AG04449 (cell line): ENCODE results near the gene CFAP43.

Experiments
- CTCF ChIA-PET: fragments of 350-600 bp; formaldehyde crosslinking; extraction: SDS; loops from one replicate; lab custom pipeline; 2021; ENCODE audit warnings: antibody characterized with exemption; lab: Yijun Ruan, JAX
- POLR2A ChIA-PET: fragments of 400-600, 350-600 bp; formaldehyde crosslinking; extraction: SDS; loops from one replicate; lab custom pipeline; 2020; ENCODE audit warnings: antibody characterized with exemption, inconsistent platforms; lab: Yijun Ruan, JAX
- DNase-seq: peaks from one replicate; pipeline ENCODE4 v3.0.0-alpha.2; 2010; ENCODE audit warnings: low read depth, low spot score
- H3K4me3 ChIP-seq: 2 replicates; pipeline ENCODE4 v1.5.1; 2011; ENCODE audit warnings: low read depth, mild to moderate bottlenecking, control low read depth, low read length
- TF ChIP-seq, protein P1 (sequence below): IDR thresholded peaks from one replicate; pipeline ENCODE4 v1.5.1; 2011; ENCODE audit warnings: mild to moderate bottlenecking, moderate library complexity, low read length, control low read depth, inconsistent platforms; ENCODE audit not compliant: insufficient read depth; ENCODE audit errors: missing control alignments

The CFAP43 gene

GRCh38 chr10:104080762-104081161 is 151.4 kb downstream of the CFAP43 start:
- POLR2A ChIA-PET = no interaction called here
- TF ChIP-seq, protein P1, sequence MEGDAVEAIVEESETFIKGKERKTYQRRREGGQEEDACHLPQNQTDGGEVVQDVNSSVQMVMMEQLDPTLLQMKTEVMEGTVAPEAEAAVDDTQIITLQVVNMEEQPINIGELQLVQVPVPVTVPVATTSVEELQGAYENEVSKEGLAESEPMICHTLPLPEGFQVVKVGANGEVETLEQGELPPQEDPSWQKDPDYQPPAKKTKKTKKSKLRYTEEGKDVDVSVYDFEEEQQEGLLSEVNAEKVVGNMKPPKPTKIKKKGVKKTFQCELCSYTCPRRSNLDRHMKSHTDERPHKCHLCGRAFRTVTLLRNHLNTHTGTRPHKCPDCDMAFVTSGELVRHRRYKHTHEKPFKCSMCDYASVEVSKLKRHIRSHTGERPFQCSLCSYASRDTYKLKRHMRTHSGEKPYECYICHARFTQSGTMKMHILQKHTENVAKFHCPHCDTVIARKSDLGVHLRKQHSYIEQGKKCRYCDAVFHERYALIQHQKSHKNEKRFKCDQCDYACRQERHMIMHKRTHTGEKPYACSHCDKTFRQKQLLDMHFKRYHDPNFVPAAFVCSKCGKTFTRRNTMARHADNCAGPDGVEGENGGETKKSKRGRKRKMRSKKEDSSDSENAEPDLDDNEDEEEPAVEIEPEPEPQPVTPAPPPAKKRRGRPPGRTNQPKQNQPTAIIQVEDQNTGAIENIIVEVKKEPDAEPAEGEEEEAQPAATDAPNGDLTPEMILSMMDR = no peak
- CTCF ChIA-PET = interaction anchor here (0.9 to 1.2 kb wide), 4 partner anchors 11 to 193 kb away, joined by 3 read pairs; no protein-coding TSS in a partner anchor
- no peak overlapping the region for H3K4me3 ChIP-seq
- no peak for DNase-seq
